Sciatic nerve (tissue), 2 donors: ENCODE data around the gene WDR48. TPM values are rescaled to one million over a fixed set of nuclear protein-coding genes. Genes with fewer than 3 reads are reported as not detected.

Experiments
- ATAC-seq: fragments of 200-7000 bp; cut with Tn5 transposase; one replicate; pipeline ENCODE4 v1.9.1; 2020; ENCODE audit warnings: mild to moderate bottlenecking, moderate library complexity
- DNase-seq: peaks from one replicate; pipeline ENCODE4 v3.0.0-alpha.2; 2020; ENCODE audit warnings: low spot score
- intact Hi-C: fragments of 100-400 bp; cut with DNase I; formaldehyde crosslinking; loops from one replicate; pipeline ENCODE4 v1.14.2; 2022
- total RNA-seq: library from RNA; stranded (reverse); fragmentation: NEBNext Ultra II Directional; extraction: Animal tissue kit (Norgen Biotek cat#: 25700); gene quantifications from one replicate; pipeline ENCODE4 v1.2.1, GENCODE V29; 2021
- donor health status: DM: no; HTN: no; CAD: no.
- donor health status: DM: no; HTN: no; CAD: no.

The WDR48 gene
- total RNA-seq, 1 donor from 2014 or later: 49.1 TPM

DNA sequence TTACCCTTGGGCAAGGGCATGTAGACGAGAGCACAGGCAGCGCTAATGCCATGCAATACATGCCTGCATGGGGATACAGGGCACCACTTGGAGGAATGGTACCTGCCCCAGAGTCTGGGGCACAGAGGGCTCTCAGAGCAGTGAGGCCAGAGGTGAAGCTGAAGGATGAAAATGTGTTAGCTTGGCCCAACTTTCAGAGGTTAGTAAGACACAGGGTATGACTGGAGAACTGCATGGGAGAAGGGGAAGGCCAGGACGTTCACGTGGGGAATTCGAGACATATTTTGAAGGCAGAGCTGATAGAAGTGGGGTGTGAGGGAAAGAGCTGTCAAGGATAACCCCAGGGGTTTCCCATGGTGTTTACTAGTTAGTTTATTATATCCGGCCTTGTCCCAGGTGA is 82.0 kb downstream of the WDR48 start:
- intact Hi-C loops: no loop called here
- DNase-seq (no peak), ATAC-seq (no peak)

DNA sequence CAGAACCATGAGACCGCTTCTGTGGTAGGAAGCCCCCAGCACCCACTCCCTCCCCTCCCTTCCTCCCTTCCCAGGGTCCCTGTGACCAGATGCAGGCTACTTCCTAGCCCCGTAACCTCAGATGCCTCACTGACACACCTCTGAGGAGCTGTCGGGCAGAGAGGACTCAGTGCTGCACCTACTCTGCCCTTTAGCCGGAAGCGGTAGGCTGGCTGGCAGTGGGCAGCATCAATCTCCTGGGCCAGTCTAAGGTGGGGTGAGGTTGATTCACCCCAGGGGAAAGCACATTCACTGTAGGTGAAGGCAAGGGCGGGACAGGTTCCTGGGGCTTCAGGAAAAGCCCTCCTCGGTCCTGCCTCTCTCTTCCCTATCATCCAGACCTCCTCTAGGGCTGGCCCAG is 82.5 kb downstream of the WDR48 start:
- ATAC-seq (no peak), DNase-seq (no peak)
- intact Hi-C loops: no loop called here

DNA sequence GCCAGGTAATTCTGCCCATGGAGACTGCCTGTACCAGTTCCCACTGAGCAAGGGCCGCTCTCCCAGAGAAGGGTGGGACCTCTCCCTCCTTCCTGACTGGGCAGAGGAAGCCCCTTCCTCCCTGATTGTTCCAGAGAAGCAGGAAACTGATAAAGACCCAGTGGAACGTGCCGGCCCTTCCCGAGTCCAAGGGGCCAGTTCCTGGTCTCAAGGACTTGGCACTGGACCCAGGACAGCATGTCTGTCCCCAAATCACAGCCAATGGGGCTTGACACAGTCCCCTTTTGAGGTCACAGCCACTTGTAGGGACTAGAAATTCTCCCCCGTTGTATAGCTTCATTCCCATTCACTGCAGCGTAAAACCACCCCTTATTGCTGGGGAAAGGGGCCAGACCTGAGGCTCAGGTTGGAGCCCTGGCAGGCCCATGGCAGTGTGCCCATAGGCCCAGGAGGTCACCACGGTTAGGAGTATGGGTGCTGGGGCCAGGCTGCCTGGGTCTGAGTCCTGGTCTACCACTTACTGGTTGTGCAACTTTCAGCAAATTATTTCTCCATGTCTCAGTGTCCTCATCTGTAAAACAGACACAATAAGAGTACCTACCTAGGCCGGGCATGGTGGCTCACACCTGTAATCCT is 83.5 kb downstream of the WDR48 start:
- no peak for DNase-seq
- ATAC-seq: no peak
- intact Hi-C loops: no loop called here

DNA sequence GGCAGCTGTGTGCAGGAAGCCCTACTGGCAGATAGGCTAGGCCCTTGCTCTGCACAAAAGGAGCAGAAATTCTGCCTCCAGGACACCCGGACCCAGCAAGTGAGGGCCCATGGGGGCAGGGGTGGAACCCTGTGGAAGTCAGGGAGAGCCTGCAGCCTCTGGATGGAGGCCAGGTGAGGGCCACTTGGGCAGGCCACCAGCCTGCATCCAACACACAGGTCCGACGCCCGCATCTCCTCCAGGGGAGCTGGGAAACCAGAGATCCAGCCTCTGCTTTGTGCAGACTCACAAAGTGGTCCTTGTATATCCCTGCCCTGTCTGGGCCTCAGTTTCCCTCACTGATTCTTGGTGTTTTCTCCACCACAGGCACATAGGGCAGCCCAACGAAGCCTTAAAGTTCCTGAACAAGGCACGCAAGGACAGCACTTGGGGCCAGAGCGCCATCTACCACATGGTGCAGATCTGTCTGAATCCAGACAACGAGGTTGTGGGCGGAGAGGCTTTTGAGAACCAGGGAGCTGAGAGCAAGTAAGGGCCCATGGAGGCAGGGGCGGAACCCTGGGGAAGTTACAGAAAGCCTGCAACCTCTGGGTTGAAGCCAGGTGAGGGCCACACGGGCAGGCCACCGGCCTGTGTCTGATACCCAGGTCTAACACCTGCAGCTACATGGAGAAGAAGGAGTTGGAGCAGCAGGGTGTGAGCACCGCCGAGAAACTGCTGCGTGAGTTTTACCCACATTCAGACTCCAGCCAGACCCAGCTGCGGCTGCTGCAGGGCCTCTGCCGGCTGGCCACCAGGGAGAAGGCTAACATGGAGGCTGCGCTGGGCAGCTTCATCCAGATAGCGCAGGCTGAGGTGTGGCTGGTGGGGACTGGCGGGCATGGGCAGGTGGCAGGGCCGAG is 85.0 kb downstream of the WDR48 start:
- ATAC-seq (no peak), DNase-seq (no peak)
- intact Hi-C loops: no loop called here

DNA sequence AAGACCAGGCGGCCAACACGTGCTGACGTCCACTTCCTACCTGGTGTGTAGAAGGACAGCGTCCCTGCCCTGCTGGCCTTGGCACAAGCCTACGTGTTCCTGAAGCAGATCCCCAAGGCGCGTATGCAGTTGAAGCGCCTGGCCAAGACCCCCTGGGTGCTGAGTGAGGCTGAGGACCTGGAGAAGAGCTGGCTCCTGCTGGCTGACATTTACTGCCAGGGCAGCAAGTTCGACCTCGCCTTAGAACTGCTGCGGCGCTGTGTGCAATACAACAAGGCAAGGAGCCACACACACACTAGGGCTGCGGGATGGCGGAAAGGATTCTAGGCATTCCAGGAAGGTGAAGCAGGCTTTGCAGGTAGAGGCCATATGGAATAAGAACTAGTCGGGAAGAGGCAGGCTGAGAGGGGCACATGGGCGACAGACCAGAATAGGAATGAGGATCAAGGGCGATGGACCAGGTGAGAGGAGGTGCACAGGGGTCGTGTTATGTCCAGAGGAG is 85.7 kb downstream of the WDR48 start:
- DNase-seq: no peak
- no peak for ATAC-seq

DNA sequence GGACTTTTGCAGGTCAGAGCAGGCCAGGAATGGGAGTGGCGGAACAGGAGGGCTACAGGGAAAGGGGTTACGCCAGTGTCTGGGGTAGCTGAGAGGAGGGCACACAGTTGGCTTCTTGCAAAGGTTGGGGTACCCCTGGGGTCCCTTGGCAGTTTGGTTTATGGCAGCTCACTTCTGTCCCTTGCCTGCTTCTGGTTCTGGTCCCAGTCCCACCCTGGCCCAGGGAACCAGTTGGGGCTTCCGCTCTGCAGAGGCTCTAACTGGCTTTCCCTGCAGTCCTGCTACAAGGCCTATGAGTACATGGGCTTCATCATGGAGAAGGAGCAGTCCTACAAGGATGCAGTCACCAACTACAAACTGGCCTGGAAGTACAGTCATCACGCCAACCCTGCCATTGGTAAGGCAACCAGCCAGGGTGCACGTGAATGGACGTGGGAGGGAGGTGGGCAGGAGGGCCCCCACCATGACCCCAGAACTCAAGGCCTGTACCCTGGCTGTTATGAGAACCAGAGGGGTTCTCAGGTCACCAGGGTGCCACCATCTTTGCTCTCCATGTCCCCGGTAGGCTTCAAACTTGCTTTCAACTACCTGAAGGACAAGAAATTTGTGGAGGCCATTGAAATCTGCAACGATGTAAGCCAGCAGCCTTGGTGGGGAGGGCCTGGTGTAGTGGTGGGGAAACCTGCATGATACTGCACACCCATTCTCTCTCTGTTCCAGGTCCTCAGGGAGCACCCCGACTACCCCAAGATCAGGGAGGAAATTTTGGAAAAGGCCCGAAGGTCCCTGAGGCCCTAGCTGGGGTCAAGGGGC is 86.4 kb downstream of the WDR48 start:
- DNase-seq (no peak), ATAC-seq (no peak)
- intact Hi-C loops: no loop called here

More for the DNA sequence above, 85.7 kb downstream of the WDR48 start:
- intact Hi-C loops: no loop called here

DNA sequence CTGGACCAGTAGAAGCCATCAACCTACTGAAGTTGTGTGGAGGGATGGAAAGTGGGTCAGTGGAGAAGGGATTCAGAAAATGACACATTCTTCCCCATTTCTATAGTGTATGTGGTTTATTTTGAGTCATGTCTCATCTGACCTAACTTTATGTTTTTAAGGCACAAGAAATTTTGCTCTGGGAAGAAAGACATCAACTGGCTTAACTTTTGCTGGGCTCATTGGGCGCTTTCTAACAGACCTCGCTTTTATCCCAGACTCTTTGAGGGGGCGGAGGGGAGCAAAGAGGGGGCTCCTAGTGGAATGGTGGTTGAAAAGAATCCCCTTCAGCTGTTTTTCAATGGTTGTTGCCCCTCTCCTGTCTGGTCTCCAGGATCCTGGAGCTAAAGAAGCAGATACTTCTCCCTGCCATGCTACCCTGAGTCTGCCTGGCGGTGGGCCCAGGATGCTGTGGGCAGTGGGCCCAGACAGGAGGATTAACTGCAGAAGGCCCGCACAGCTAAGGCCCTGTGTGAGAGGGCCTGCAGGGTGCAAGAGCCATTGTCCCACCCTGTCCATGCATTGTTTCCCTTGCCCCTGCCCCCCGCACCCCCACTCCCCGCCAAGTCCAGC is 87.1 kb downstream of the WDR48 start:
- DNase-seq (no peak), ATAC-seq (no peak)
- intact Hi-C loops: no loop called here

DNA sequence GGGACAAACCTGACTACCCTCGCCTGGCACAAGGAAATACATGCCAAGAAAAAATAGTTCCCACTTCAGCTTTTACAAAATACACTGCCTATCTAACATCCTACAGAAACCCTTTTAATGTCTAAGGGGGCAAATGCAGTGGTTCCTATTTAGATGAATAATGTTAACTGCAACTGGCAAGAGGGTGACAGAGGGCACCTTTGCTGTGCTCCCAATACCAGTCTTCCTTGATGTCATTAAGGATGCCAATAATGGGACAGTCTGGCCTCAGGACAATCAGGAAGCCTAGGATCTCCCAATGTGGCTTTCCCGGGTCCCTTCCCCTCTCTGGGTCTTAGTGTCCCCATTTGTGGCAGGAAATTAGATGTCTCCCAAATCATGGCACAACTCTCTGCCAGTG is 87.6 kb downstream of the WDR48 start:
- ATAC-seq: no peak
- DNase-seq: no peak
- intact Hi-C loops: no loop called here

DNA sequence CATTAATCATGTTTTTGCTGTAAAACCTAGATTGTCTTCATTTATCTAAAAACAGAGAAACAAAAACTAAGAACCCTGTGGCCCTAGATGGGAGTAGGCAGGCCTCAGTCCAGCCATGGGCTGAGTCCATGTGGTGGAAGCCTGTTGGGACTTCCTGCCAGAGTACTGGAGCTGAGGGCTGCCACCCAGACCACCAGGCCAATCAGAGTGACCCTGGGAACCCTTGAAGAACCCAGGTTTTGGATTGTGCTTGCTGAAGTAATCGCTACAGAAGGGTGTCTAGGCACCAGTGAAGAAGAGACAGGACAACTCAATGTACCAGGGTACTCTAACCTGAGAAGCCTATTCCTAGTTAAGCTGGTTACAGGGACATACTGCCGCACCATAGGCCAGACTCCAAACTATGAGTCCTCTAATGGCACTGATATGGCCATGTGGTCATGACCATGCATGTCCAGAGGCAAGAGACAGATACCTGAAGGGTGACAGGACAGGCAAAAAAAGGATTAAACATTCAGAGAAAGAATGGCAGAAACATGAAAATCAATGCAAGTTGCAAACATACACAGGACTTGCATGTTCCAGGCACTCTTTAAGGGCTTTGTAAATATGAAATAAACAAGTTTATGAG is 88.6 kb downstream of the WDR48 start:
- ATAC-seq: no peak
- intact Hi-C loops: no loop called here
- no peak for DNase-seq

DNA sequence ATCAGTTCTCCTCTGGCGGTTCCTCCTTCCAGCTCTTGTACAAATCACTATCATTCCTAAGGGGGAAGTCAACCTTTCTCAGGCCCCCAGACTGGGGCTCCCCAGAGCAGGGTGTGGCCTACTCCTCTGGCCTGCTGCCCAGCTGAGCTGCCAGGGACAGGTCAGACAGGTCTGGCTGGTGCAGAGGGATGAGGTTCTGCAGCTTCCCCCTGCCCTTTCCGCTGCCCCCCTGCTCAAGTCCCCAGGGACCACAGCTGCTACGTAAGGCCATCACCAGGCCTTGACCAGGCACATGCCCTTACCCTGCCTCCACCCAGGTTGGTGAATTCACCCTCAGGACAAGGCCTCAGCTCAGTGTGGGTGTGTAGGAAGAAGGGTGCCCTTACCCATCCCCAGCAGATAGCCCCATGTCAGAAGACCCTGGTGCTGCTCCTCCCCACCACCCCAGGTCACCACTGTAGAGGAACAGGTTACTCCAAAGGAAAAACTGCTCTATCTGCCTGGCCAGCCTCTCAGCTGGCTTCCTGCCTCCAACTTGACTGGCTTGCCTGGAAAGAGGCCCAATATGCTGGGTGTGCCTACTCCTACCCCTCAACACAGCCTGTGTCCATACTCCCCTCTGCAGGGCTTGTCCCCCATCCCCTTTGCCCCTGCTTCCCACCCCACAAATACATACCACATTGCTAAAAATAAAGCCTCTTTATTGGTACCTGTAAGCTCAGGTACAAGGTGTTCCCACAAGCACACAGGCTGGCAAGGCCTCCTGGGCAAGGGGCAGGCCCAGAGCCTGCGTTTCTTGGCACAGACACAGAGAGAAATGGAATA is 89.6 kb downstream of the WDR48 start:
- DNase-seq (no peak), ATAC-seq (peak; percentile 54)
- intact Hi-C loops: no loop called here

DNA sequence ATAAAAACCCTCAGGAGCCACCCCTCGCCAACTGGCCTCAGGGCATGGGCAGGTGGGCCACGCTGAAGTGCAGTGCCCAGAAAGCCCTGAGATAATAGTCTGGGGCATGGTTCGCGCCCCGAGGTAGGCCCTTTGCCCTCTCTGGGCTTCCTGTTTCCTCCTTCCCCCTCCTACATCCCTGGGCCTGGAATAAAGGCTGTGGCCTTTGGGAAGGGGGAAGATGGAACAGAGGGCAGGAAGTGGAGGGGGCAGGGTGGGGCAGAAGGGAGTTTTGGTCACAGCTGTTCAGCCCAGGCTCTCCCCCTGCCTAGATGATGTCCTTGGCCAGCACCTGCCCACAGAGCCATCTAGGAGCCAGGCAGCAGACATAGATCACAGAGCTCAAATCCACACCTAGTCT is 90.3 kb downstream of the WDR48 start:
- ATAC-seq: peak; percentile 11
- intact Hi-C loops: no loop called here
- DNase-seq: no peak

DNA sequence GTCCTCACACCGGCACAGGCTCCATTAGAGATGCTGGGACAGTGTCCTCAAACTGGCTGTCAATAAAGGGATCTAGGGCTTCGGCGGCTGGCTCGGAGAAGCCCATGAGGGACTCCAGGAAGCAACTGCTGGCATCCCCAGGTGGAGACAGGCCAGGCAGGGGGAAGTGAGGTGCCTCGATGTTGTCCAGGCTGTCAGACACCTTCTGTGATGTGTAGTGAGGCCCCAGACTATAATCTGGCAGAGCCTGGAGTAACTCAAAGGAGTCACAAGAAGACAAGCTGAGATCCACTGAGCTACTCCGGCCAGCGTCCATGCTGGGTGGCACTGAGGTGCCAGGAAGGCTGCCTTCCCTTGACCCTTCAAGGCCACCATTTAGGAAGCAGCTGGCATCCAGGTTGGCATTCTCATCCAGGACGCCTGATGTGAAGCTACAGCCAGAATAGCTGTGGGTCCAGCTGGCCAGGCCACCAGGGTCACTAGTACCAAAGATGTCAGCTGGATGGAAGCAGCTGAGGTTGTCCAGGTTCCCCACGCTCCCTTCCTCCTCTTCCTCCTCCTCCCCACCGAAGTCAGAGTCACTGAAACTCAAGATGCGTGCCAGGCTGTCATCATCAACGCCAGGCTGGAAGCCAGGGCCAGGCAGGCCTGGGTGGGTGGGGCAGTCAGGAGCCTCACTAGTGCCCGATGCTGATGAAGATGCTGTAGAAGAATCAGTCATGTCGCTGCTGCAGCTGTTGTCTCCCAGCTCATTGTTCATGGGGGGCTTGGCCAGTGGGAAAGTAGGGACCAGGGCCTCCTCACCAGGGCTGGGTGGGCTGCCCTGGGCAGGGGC is 91.5 kb downstream of the WDR48 start:
- ATAC-seq (no peak), DNase-seq (no peak)
- intact Hi-C loops: no loop called here

DNA sequence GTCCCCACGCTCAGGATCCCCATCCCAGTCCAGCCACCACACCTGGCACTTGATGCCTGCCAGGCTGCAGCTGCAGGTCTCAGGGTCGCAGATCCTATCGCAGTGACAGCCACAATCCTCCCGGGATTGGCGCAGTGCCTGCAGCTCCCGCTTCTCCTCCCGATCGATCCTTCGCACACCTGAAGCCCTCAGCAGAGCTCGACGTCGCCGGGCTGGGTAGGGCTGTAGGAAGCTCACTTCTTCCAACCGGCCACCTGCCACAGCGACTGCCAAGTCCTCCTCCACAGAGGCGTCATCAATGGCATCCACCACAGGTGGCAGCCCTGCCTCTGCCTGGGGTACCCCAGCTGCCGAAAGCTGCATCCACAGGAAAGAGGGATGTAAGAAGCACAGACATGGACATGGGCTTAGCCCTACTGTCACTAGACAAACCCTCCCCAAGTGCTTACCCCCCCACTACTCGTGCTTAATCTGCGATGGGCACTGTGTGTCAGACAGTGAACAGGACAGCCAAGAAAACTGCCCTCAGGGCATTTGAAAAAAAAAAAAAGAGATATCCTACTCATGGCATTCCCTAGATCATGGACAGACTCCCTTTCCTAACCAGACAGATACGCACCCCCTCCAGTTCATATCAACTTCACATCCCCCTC is 92.4 kb downstream of the WDR48 start:
- DNase-seq (peak; percentile 62), ATAC-seq (no peak)
- intact Hi-C loops: no loop called here

DNA sequence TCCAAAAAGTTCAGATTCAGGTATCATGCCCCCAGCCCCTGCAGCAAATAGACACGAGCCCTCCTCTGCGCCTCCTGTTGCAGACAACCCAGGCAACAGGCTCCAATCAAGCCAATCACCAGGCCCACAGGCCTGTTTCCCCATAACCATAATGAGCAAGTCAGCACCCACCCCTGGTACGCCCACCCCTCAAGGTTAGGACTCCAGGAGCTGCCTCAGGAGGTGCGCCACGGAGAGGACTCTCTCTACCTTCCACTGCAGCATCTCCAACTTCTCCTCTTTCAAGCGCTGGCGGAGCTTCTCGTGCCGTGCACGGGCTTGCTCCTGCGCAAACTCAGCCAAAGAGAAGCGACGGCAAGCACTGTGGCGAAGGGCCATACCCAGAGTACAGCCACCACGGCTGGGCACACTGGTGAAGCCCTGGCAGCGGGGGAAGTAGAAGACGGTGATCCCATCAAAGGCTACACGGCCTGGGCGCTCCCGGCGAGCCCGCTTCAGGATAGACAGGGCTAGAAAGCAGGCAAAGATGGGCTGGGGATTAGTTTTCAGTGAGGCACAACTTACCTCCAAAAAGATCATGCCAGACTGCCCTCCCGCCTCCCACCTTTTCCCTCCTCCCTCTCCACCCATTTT is 93.0 kb downstream of the WDR48 start:
- DNase-seq: peak; percentile 60
- intact Hi-C loops: no loop called here
- ATAC-seq: no peak

DNA sequence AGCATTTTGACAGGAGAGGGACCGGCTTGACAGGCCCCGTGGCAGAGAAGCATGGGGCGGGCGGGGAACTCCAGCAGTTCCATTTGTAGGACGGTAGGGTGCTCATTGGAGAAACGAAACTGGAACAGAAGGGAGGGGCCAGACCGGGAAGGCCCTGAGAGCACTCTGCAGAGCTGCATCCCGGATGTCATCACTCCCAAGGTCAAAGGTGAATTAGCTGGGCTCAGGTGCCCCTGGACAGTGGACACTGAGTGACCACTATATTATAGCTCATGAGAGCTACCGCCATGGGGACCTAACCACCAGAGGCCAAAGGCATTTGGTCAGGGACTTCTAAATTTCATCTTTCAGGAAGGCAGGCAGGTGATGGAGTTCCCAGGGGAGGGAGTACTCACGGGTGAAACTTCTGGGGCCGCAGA is 94.3 kb downstream of the WDR48 start:
- intact Hi-C loops: no loop called here
- no peak for DNase-seq
- ATAC-seq: no peak
